Activated T-helper 1 cell treated with anti-CD3 and anti-CD28 coated beads, Interleukin-2, amount 50 U/mL, for 16 hours (primary cell): ENCODE results near the gene SELENOO.
A peak's percentile ranks its signal among the peaks of the same experiment; 100 is the strongest.
"Not testable (repeated sequence)": the region's sequence is repeated elsewhere in the genome, so short reads cannot be mapped to it uniquely, and the experiment has no call there.

Source experiments
- DNase-seq, 2 donors: peaks; one replicate each; pipeline ENCODE4 v3.0.0-alpha.2; 2020; ENCODE audit warnings: low read depth in 1 of 2, low spot score in 1 of 2

Gene SELENOO

GRCh38 chr22:50198624-50199017 lies 2.2 kb upstream of the SELENOO start:
- DNase-seq, result no peak

GRCh38 chr22:50199251-50199721 lies 1.5 kb upstream of the SELENOO start:
- DNase-seq, result no peak

- no peak for DNase-seq
Observed at GRCh38 chr22:50199829-50200460, 866 bp upstream of the SELENOO start.

GRCh38 chr22:50201191-50202129 lies 649 bp downstream of the SELENOO start:
- no peak for DNase-seq

GRCh38 chr22:50202130-50202666 lies 1.4 kb downstream of the SELENOO start:
- no peak for DNase-seq

GRCh38 chr22:50203288-50203687 lies 2.5 kb downstream of the SELENOO start:
- DNase-seq, result no peak

- no peak for DNase-seq
Observed at GRCh38 chr22:50204571-50204970, 3.8 kb downstream of the SELENOO start.

- not testable (repeated sequence) for DNase-seq
Observed at GRCh38 chr22:50204998-50205397, 4.2 kb downstream of the SELENOO start.

- DNase-seq, result no peak
Observed at GRCh38 chr22:50205781-50206569, 5.2 kb downstream of the SELENOO start.

GRCh38 chr22:50206599-50206998 lies 5.8 kb downstream of the SELENOO start:
- DNase-seq, result no peak

- DNase-seq, result no peak
Observed at GRCh38 chr22:50207383-50208140, 6.8 kb downstream of the SELENOO start.

GRCh38 chr22:50208430-50208938 lies 7.7 kb downstream of the SELENOO start:
- DNase-seq, result no peak

GRCh38 chr22:50208939-50209892 lies 8.4 kb downstream of the SELENOO start:
- DNase-seq, result no peak

- DNase-seq, result peak; percentile 45 to 47
Observed at GRCh38 chr22:50209893-50210292, 9.1 kb downstream of the SELENOO start.

GRCh38 chr22:50210378-50211139 lies 9.7 kb downstream of the SELENOO start:
- DNase-seq, result no peak

- no peak for DNase-seq
Observed at GRCh38 chr22:50211147-50211546, 10.3 kb downstream of the SELENOO start.

- DNase-seq, result no peak
Observed at GRCh38 chr22:50213263-50213662, 12.5 kb downstream of the SELENOO start.

GRCh38 chr22:50215297-50216054 lies 14.7 kb downstream of the SELENOO start:
- no peak for DNase-seq
